Endometrial microvascular endothelial cells (primary cell): Measurements from ENCODE around the gene PRRG1. TPM values are rescaled to one million over a fixed set of nuclear protein-coding genes. Genes with fewer than 3 reads are reported as not detected.
"Not testable (repeated sequence)": the region's sequence is repeated elsewhere in the genome, so short reads cannot be mapped to it uniquely, and the experiment has no call there.

ENCODE experiments used
- in situ Hi-C: cut with HindIII; loops from 2 replicates; pipeline ENCODE4 v1.10.0; 2017; ENCODE audit warnings: low sequenced_read_pairs, low pct_unique_long_range_greater_than_20kb; ENCODE audit errors: inconsistent ontology term
- total RNA-seq: library from RNA; depleted of rRNA; stranded (reverse); fragments of >200 nt; gene quantifications from one replicate; pipeline ENCODE4 v1.2.3, GENCODE V29; 2015; ENCODE audit errors: inconsistent ontology term

The PRRG1 gene
- 22.1 TPM for total RNA-seq

DNA sequence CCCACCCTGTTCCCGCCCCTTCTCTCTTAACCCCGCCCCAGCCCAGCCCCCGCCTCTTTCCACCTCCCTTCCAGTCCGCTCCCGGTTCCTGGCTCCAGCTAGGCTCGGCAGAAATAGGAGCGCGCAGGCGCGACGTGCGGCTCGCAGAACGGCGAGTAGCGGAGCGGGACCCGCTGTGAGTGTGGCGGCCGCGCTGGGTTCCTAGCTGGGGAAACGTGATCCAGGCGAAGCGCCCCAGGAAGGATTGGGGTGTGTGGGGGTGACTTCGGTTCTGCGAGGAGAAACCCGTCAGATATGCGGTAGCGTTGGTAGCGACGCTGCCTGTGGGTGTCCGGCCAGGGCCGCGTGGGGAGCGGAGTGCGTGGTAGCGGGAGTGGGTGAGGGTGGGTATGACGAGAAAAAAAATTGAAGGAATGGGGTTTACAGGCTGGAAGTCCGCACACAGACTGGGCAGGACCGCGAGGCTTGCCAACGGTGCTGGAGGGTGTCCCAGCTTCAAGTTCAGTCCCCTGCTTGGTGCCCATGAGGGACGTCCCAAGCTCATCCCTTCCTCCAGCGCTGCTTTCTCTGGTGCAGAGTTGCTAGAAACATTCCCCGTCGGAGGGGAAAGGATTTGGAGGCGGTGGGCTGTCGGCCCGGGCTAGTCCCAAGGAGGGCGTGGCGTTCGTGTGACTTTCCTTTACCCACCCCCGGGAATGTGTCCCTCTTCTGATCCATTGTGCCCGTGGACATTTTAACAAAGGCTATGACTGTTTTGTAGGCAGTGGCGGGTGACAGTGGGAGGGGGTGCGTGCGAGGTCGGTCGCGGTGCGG is at the start of gene PRRG1:
PRRG1 (plus strand) TSS at position 144 of the 813 bp plus-strand sequence. CDS start 56,886 bp downstream, outside the sequence.
- in situ Hi-C loops: no loop called here

GRCh38 chrX:37302569-37302968 is 46.6 kb upstream of the PRRG1 start:
- in situ Hi-C loops: no loop called here

- in situ Hi-C loops: not testable (repeated sequence)
Measured at GRCh38 chrX:37305238-37305637, 43.9 kb upstream of the PRRG1 start.

- in situ Hi-C loops: no loop called here
Measured at GRCh38 chrX:37314531-37314930, 34.6 kb upstream of the PRRG1 start.

DNA sequence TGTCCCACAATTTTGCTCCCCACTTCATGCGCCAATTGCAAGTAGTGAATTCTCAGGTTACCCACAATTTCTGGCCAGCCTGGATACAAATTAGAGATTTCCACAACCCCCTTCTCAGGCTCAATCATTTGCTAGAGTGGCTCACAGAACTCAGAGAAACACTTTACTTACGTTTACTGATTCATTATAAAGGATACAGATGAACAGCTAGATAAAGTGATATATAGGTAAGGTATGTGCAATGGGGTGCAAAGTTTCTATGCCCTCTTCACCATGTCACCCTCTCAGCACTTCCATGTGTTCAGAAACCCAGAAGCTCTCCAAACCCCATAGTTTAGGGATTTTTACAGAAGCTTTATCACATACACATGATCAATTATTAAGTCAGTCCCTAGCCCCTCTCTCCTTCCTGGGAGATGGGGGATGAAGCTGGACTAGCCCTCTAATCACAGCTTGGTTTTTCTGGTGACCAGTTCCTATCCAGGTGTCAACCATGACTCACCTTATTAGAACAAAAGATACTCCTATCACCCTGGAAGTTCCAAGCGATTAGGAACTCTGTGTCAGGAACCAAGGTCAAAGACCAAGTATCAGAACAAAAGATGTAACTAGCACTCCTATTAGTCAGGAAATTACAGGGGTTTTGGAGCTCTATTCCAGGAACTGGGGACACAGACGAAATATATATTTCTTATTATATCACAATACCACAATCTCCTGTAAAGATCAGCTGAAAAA is 33.5 kb upstream of the PRRG1 start:
- in situ Hi-C loops: no loop called here

DNA sequence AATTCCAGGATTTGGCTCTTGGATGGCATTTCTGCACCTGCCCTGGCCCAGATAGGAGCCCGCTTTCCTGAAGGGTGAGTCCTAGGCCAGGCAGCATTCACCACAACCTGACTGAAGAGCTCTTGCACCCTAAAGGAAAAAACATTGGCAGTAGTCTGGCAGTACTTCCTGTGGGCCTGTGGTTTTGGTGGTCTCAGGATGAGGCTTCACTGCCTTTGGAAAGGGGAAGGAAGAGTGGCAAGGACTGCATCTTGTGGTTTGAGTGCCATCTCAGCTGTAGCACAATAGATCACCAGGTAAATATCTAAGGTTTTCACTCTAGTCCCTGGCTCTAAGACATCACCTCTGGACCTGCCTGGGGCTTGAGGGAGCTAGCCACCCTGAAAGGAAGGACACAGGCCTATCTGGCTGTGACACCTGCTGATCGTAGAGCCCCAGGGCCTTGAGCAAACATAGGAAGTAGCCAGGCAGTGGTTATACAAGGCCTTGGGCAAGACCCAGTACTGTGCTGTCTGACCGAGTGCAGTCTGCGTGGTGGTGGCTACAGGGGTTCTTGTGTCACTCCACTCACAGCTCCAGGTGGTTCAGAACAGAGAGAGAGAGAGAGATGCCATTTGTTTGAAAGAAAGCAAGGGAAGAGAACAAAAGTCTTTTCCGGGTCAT is 28.5 kb upstream of the PRRG1 start:
- in situ Hi-C loops: no loop called here

DNA sequence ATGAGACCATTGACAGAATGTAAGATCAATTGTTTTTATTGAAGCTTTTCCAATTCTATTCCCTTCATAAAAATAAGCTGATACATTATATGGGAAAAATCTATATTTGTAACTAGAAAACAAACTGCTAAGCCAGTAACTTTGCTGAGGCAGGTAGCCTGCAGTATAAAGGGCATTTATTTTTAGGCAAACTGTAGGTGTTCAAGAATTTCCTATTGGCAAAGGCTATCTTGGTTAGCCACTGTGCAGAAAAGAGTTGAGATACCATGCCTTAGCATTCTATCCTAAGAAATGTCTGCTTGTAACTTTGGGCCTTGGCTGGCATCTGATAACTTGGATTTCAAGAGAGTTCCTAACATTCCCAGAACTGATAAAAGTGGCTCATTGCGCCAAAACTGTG is 18.5 kb upstream of the PRRG1 start:
- in situ Hi-C loops: no loop called here

- in situ Hi-C loops: no loop called here
Measured at GRCh38 chrX:37331546-37331945, 17.6 kb upstream of the PRRG1 start.

DNA sequence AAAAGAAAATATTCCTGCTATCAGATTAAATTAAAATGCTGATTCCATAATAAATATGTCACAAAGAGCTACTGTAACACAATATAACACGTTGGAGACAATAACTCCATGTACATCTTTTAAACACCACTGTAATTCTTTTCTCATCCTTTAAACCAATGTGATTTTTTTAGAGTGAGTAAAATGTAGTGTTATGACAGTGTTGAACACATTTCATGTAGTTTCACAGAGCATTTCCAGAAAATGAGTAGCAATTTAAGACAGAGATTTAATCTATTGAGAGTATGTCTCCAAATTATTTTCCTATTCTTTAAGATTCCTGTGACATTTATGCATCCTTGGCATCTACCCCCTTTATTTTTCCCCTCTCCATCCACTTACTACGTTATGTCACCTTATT is 17.1 kb upstream of the PRRG1 start:
- in situ Hi-C loops: no loop called here

DNA sequence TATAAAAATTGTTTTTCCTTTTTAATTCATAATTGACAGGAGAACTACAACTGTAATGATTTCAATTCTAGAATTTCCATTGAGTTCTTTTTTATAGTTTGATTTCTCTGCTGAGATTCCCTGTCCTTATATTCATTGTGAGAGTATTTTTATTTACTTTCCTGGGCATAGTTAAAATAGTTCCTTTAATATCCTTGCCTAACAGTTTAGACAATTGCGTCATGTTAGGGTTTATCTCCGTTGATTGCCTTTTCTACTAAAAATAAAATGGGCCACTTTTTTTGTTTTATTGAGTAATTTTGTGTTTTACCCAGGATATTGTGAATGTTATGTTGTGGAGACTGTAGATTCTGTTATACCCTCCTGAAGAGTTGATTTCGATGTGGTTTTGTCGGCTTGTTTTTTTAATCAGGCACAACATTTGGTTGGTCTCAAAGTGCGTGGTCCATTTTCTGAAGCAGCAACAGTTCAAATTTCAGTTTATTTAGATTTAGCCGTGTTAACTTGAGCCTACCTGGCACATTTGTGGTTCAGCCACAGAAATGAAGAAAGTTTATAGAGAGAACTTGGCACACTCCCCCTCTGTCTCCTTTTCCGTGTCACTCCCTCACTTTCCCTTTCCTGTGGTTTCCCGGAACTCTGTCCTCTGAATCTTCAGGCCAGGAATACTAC is 16.0 kb upstream of the PRRG1 start:
- in situ Hi-C loops: no loop called here

GRCh38 chrX:37347420-37347819 is 1.7 kb upstream of the PRRG1 start:
- in situ Hi-C loops: no loop called here

GRCh38 chrX:37348231-37348970 is 763 bp upstream of the PRRG1 start:
- in situ Hi-C loops: no loop called here

DNA sequence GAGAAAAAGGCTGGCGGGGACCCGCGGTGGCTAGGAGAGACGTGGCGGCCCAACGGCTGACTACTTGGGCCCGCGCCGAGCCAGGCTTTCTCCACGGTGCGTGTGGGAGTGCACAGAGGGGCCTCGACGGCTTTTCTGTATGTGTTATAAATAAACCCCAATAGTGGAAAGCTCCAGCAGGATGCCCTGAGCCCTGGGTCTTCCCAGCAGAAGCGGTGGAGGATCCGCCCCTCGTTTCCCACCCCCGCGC is 268 bp upstream of the PRRG1 start:
- in situ Hi-C loops: no loop called here

GRCh38 chrX:37350034-37350365 is 836 bp downstream of the PRRG1 start:
- in situ Hi-C loops: no loop called here

DNA sequence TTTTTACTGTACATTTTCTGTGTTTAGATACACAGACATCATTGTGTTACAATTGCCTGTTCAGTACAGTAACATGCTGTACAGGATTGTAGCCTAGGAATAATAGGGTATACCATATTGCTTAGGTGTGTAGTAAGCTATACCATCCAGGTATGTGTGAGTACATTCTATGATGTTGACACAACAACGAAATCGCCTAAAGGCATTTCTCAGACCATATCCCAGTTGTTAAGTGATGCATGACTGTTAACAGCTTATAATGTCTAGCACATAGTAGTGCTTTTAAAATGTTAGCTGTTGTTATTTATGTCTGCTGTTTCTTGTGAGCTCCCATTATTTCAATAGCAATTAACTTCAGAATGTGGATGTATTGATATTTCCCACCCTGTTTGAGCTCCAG is 4.5 kb downstream of the PRRG1 start:
- in situ Hi-C loops: no loop called here

DNA sequence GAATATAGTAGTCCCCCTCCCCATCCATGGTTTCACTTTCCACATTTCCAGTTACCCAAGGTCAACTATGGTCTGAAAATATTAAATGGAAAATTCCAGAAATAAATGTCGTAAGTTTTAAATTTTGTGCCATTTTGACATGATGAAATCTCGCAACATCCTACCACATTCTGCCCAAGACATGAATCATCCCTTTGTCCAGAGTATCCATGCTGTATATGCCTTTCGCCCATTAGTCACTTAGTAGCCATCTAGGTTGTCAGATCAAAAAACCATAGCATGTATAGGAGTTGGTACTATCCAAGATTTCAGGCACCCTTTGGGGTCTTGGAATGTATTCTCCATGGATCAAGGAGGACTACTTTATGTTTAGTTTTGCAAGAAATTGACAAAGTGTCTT is 8.3 kb downstream of the PRRG1 start:
- in situ Hi-C loops: no loop called here

DNA sequence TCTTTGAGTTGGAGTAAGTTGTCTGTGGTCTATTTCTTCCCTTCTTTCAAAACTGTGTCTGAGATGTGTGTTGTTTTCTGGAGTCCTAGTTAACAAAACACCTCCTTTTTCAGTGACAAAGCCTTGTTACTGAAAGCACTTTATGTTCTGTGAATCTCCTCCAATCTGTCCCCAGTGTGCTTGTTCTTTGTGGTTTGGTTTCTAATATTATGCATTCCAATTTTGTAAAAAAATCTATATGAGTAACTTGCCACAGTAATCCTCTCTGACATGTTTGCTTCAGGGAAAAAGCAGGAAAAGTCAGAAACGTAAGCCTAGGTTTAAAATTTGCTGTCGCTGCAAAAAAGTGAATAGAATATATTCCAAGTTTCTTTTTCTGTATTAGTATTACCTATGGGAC is 12.4 kb downstream of the PRRG1 start:
- in situ Hi-C loops: no loop called here

DNA sequence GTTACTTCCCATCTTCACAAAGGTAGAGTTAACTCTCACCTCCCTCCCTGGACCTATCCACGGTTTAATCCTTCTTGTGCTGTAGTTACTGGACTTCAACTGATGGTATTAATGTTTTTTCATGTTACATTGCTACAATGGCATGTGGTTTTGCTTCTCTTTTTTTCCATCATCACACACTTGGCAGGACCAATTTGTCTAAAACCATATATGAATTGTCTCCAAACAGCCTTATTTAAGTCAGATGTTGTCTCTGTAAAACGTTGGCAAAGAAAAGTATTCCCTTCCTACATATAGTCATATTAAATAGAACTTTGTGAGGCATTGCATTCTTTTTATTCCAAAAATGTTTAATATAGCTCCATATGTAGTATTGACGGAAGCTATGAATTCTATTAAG is 15.5 kb downstream of the PRRG1 start:
- in situ Hi-C loops: no loop called here

GRCh38 chrX:37367946-37368345 is 18.8 kb downstream of the PRRG1 start:
- in situ Hi-C loops: no loop called here
